Adrenal gland (tissue), 5 donors: ENCODE data around the gene IFT20.
"Not testable (repeated sequence)": the region's sequence is repeated elsewhere in the genome, so short reads cannot be mapped to it uniquely, and the experiment has no call there.

Experiments used
- CTCF ChIP-seq, 6 experiments: fragments of 450-650 bp in 4 of 6; fragments of 200-600 bp in 2 of 6; sonication (generic) in 1 of 6; IDR thresholded peaks; 1 replicate in 5 of 6; 2 replicates in 1 of 6; pipeline versions ENCODE4 v1.5.1 to v1.8.0; 2016 to 2021; ENCODE audit warnings: antibody characterized with exemption in 6 of 6, mild to moderate bottlenecking in 2 of 6, moderate library complexity in 1 of 6
- POLR2A ChIP-seq, 2 donors: fragments of 450-650 bp; IDR thresholded peaks; one replicate each; pipeline ENCODE4 v1.6.1; 2017; ENCODE audit warnings: antibody characterized with exemption in 2 of 2, mild to moderate bottlenecking in 2 of 2, moderate library complexity in 1 of 2
- donor health status: DM: no; HTN: no; CAD: no.

- TF ChIP-seq POLR2A, CTCF (IDR thresholded peaks at IDR 0.05): not testable (repeated sequence)
Measured at GRCh38 chr17:28338769-28339212, 3.5 kb upstream of the IFT20 start.
